SK-N-SH treated with all-trans-retinoic acid at 6 μM for 48 hours (cell line): Measurements from ENCODE around the gene ZNF280C.

Experiments
- ATAC-seq: fragments of 200-7000 bp; cut with Tn5 transposase; 3 replicates; pipeline ENCODE4 v1.9.1; 2020; ENCODE audit warnings: mild to moderate bottlenecking, moderate library complexity
- BACH2 ChIP-seq: fragments of 250-450 bp; sonication (Bioruptor Pico); IDR thresholded peaks from 2 replicates; pipeline ENCODE4 v1.9.0; 2021; ENCODE audit warnings: mild to moderate bottlenecking, borderline replicate concordance
- CREB5 ChIP-seq: fragments of 250-450 bp; sonication (Bioruptor Pico); IDR thresholded peaks from 2 replicates; pipeline ENCODE4 v1.5.1; 2020; ENCODE audit warnings: low read depth, mild to moderate bottlenecking, moderate library complexity
- ESRRG ChIP-seq: fragments of 250-450 bp; sonication (Bioruptor Pico); IDR thresholded peaks from 2 replicates; pipeline ENCODE4 v1.6.1; 2021; ENCODE audit warnings: mild to moderate bottlenecking
- GLIS3 ChIP-seq: fragments of 250-450 bp; sonication (Bioruptor Pico); IDR thresholded peaks from 2 replicates; pipeline ENCODE4 v1.5.0; 2020; ENCODE audit warnings: mild to moderate bottlenecking, moderate library complexity
- ISL1 ChIP-seq: fragments of 250-450 bp; sonication (Bioruptor Pico); IDR thresholded peaks from 2 replicates; pipeline ENCODE4 v2.1.2; 2022; ENCODE audit warnings: mild to moderate bottlenecking, moderate library complexity
- PATZ1 ChIP-seq: fragments of 250-450 bp; sonication (Bioruptor Pico); IDR thresholded peaks from 2 replicates; pipeline ENCODE4 v1.8.0; 2020; ENCODE audit warnings: mild to moderate bottlenecking, moderate library complexity, borderline replicate concordance
- PPARA ChIP-seq: fragments of 250-450 bp; sonication (Bioruptor Pico); IDR thresholded peaks from 2 replicates; pipeline ENCODE4 v1.5.0; 2020; ENCODE audit warnings: mild to moderate bottlenecking, borderline replicate concordance
- RARB ChIP-seq: fragments of 250-450 bp; sonication (Bioruptor Pico); IDR thresholded peaks from 2 replicates; pipeline ENCODE4 v1.8.0; 2021; ENCODE audit warnings: mild to moderate bottlenecking, moderate library complexity
- SNAI2 ChIP-seq: fragments of 250-450 bp; sonication (Bioruptor Pico); IDR thresholded peaks from 2 replicates; pipeline ENCODE4 v1.5.0; 2020; ENCODE audit warnings: mild to moderate bottlenecking, moderate library complexity
- TCF4 ChIP-seq: fragments of 250-450 bp; sonication (Bioruptor Pico); IDR thresholded peaks from 2 replicates; pipeline ENCODE4 v1.8.0; 2021; ENCODE audit warnings: mild to moderate bottlenecking, moderate library complexity, borderline replicate concordance
- TOX ChIP-seq: fragments of 250-450 bp; sonication (Bioruptor Pico); IDR thresholded peaks from 2 replicates; pipeline ENCODE4 v1.8.0; 2021; ENCODE audit warnings: mild to moderate bottlenecking, moderate library complexity, borderline replicate concordance
- TSHZ2 ChIP-seq: fragments of 250-450 bp; sonication (Bioruptor Pico); IDR thresholded peaks from 2 replicates; pipeline ENCODE4 v1.5.0; 2020; ENCODE audit warnings: mild to moderate bottlenecking, moderate library complexity
- ZC3H10 ChIP-seq: fragments of 250-450 bp; sonication (Bioruptor Pico); IDR thresholded peaks from 2 replicates; pipeline ENCODE4 v1.5.1; 2021; ENCODE audit warnings: mild to moderate bottlenecking, moderate library complexity
- ZFP3 ChIP-seq: fragments of 250-450 bp; sonication (Bioruptor Pico); IDR thresholded peaks from 2 replicates; pipeline ENCODE4 v1.5.0; 2020; ENCODE audit warnings: mild to moderate bottlenecking, moderate library complexity
- ZFP30 ChIP-seq: fragments of 450-650 bp; formaldehyde crosslinking; IDR thresholded peaks from 2 replicates; pipeline ENCODE4 v1.5.0; 2022; ENCODE audit warnings: mild to moderate bottlenecking, moderate library complexity
- ZNF70 ChIP-seq: fragments of 450-650 bp; formaldehyde crosslinking; IDR thresholded peaks from 2 replicates; pipeline ENCODE4 v1.5.0; 2020; ENCODE audit warnings: mild to moderate bottlenecking, moderate library complexity
- ZNF8 ChIP-seq: fragments of 450-650 bp; formaldehyde crosslinking; IDR thresholded peaks from 2 replicates; pipeline ENCODE4 v1.5.0; 2020; ENCODE audit warnings: mild to moderate bottlenecking, moderate library complexity
- TF ChIP-seq, protein P1 (sequence below): fragments of 250-450 bp; sonication (Bioruptor Pico); IDR thresholded peaks from 2 replicates; pipeline ENCODE4 v1.5.1; 2021; ENCODE audit warnings: mild to moderate bottlenecking, moderate library complexity

ZNF280C gene

DNA sequence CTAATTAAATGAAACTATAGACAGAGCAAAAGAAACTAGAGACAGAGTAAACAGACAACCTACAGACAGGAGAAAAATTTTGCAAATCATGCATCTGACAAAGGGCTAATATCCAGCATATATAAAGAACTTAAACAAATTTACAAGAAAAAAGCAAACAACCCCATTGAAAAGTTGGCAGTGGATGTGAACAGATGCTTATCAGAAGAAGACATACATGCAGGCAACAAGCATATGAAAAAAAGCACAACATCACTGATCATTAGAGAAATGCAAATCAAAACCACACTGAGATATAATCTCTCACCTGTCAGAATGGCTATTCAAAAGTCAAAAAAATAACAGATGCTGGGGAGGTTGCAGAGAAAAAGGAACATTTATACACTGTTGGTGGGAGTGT, 14.8 kb downstream of the ZNF280C start (continued):
- TF ChIP-seq ISL1 (CRISPR knock-in tag) (no peak), SNAI2 (CRISPR knock-in tag) (no peak), TCF4 (CRISPR knock-in tag) (no peak), ZFP3 (no peak), TOX (CRISPR knock-in tag) (no peak), PPARA (CRISPR knock-in tag) (no peak), ESRRG (no peak), ZNF70 (CRISPR knock-in tag) (no peak), ZC3H10 (no peak), ZNF8 (no peak), TSHZ2 (no peak), RARB (CRISPR knock-in tag) (no peak)

GRCh38 chrX:130251671-130252070, 17.0 kb downstream of the ZNF280C start:
- TF ChIP-seq ZFP30 (CRISPR knock-in tag): no peak
- TF ChIP-seq GLIS3 (CRISPR knock-in tag): no peak
- TF ChIP-seq PATZ1: no peak
- TF ChIP-seq CREB5 (CRISPR knock-in tag): no peak
- no peak for TF ChIP-seq TSHZ2
- TF ChIP-seq ZNF70 (CRISPR knock-in tag): no peak
- TF ChIP-seq, protein P1, sequence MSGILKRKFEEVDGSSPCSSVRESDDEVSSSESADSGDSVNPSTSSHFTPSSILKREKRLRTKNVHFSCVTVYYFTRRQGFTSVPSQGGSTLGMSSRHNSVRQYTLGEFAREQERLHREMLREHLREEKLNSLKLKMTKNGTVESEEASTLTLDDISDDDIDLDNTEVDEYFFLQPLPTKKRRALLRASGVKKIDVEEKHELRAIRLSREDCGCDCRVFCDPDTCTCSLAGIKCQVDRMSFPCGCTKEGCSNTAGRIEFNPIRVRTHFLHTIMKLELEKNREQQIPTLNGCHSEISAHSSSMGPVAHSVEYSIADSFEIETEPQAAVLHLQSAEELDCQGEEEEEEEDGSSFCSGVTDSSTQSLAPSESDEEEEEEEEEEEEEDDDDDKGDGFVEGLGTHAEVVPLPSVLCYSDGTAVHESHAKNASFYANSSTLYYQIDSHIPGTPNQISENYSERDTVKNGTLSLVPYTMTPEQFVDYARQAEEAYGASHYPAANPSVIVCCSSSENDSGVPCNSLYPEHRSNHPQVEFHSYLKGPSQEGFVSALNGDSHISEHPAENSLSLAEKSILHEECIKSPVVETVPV (CRISPR knock-in tag): no peak
- TF ChIP-seq BACH2 (CRISPR knock-in tag): no peak
- TF ChIP-seq RARB (CRISPR knock-in tag): no peak
- no peak for TF ChIP-seq ZFP3
- no peak for TF ChIP-seq TOX (CRISPR knock-in tag)
- no peak for TF ChIP-seq PPARA (CRISPR knock-in tag)

GRCh38 chrX:130247996-130248395, 20.7 kb downstream of the ZNF280C start:
- TF ChIP-seq ISL1 (CRISPR knock-in tag) (no peak), TSHZ2 (no peak), SNAI2 (CRISPR knock-in tag) (no peak), ZFP3 (no peak)
- no peak for ATAC-seq

More at GRCh38 chrX:130251671-130252070, 17.0 kb downstream of the ZNF280C start:
- ATAC-seq: no peak
